ENCODE measurements around the gene PMS1. TPM values are rescaled to one million over a fixed set of nuclear protein-coding genes. Genes with fewer than 3 reads are reported as not detected.

PMS1 gene
- total and polyA plus RNA-seq, 2 experiments from 2014 or later, result 53.7 to 64.1 TPM

DNA sequence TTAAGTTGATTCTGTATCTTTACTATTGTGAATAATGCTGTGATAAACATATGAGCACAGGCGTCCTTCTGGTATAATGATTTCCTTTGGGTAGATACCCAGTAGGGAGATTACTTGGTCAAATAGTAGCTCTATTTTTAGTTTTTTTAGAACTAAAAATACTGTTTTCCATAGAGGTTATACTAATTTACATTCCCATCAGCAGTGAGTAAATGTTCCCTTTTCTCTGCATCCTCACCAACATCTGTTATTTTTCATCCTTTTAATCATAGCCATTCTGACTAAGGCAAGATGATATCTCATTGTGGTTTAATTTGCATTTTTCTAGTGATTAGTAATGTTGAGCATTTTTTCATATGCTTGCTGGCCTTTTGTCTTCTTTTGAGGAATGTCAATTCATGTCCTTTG is 35.1 kb downstream of the PMS1 start:
- no peaks in the 10 kb centered on the region for H3K27me3 Mint-ChIP-seq (ENCODE audit: insufficient read depth, low read depth, poor library complexity)
- no peak overlapping the region for H3K4me2 ChIP-seq
- H3K27me3 ChIP-seq (ENCODE audit: insufficient read depth), result no peaks in the 10 kb centered on the region
- no peaks in the 10 kb centered on the region for H3F3A ChIP-seq (replicated peaks; ENCODE audit: low read depth)
- no peaks in the 10 kb centered on the region for H3K9me3 Mint-ChIP-seq
- no peak overlapping the region for H2AFZ ChIP-seq
- no peaks in the 10 kb centered on the region for H3K9me2 ChIP-seq (ENCODE audit: insufficient read depth)
- H4K20me1 ChIP-seq (replicated peaks; ENCODE audit: insufficient read depth), result peaks cover 14% of the 10 kb centered on the region
- no peak overlapping the region for H3K27ac Mint-ChIP-seq
- no peak overlapping the region for H3K27ac ChIP-seq (ENCODE audit: low read depth)
- H3K36me3 Mint-ChIP-seq (ENCODE audit: low read depth), result peaks cover 17% of the 10 kb centered on the region
- TF ChIP-seq CREB1 (CRISPR knock-in tag; IDR thresholded peaks at IDR 0.05; ENCODE audit: low read depth) (no peak), EZH2 (IDR thresholded peaks at IDR 0.05; ENCODE audit: low read depth, unreplicated experiment) (no peak), JUNB (IDR thresholded peaks at IDR 0.05; ENCODE audit: unreplicated experiment) (no peak), EZH2phosphoT487 (IDR thresholded peaks at IDR 0.05; ENCODE audit: unreplicated experiment) (no peak), ZNF114 (CRISPR knock-in tag; IDR thresholded peaks at IDR 0.05) (no peak), NANOG (IDR thresholded peaks at IDR 0.05; ENCODE audit: borderline replicate concordance) (no peak), POLR2AphosphoS5 (IDR thresholded peaks at IDR 0.05; ENCODE audit: low read depth) (no peak), STAT1 (IDR thresholded peaks at IDR 0.05; ENCODE audit: unreplicated experiment) (no peak), ZNF331 (CRISPR knock-in tag; IDR thresholded peaks at IDR 0.05; ENCODE audit: low read depth) (no peak)
- TF ChIP-seq, protein P1, sequence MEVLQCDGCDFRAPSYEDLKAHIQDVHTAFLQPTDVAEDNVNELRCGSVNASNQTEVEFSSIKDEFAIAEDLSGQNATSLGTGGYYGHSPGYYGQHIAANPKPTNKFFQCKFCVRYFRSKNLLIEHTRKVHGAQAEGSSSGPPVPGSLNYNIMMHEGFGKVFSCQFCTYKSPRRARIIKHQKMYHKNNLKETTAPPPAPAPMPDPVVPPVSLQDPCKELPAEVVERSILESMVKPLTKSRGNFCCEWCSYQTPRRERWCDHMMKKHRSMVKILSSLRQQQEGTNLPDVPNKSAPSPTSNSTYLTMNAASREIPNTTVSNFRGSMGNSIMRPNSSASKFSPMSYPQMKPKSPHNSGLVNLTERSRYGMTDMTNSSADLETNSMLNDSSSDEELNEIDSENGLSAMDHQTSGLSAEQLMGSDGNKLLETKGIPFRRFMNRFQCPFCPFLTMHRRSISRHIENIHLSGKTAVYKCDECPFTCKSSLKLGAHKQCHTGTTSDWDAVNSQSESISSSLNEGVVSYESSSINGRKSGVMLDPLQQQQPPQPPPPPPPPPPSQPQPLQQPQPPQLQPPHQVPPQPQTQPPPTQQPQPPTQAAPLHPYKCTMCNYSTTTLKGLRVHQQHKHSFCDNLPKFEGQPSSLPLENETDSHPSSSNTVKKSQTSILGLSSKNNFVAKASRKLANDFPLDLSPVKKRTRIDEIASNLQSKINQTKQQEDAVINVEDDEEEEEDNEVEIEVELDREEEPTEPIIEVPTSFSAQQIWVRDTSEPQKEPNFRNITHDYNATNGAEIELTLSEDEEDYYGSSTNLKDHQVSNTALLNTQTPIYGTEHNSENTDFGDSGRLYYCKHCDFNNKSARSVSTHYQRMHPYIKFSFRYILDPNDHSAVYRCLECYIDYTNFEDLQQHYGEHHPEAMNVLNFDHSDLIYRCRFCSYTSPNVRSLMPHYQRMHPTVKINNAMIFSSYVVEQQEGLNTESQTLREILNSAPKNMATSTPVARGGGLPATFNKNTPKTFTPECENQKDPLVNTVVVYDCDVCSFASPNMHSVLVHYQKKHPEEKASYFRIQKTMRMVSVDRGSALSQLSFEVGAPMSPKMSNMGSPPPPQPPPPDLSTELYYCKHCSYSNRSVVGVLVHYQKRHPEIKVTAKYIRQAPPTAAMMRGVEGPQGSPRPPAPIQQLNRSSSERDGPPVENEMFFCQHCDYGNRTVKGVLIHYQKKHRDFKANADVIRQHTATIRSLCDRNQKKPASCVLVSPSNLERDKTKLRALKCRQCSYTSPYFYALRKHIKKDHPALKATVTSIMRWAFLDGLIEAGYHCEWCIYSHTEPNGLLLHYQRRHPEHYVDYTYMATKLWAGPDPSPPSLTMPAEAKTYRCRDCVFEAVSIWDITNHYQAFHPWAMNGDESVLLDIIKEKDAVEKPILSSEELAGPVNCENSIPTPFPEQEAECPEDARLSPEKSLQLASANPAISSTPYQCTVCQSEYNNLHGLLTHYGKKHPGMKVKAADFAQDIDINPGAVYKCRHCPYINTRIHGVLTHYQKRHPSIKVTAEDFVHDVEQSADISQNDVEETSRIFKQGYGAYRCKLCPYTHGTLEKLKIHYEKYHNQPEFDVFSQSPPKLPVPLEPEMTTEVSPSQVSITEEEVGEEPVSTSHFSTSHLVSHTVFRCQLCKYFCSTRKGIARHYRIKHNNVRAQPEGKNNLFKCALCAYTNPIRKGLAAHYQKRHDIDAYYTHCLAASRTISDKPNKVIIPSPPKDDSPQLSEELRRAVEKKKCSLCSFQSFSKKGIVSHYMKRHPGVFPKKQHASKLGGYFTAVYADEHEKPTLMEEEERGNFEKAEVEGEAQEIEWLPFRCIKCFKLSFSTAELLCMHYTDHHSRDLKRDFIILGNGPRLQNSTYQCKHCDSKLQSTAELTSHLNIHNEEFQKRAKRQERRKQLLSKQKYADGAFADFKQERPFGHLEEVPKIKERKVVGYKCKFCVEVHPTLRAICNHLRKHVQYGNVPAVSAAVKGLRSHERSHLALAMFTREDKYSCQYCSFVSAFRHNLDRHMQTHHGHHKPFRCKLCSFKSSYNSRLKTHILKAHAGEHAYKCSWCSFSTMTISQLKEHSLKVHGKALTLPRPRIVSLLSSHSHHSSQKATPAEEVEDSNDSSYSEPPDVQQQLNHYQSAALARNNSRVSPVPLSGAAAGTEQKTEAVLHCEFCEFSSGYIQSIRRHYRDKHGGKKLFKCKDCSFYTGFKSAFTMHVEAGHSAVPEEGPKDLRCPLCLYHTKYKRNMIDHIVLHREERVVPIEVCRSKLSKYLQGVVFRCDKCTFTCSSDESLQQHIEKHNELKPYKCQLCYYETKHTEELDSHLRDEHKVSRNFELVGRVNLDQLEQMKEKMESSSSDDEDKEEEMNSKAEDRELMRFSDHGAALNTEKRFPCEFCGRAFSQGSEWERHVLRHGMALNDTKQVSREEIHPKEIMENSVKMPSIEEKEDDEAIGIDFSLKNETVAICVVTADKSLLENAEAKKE (CRISPR knock-in tag; IDR thresholded peaks at IDR 0.05), result no peak
- TF ChIP-seq, protein P2, sequence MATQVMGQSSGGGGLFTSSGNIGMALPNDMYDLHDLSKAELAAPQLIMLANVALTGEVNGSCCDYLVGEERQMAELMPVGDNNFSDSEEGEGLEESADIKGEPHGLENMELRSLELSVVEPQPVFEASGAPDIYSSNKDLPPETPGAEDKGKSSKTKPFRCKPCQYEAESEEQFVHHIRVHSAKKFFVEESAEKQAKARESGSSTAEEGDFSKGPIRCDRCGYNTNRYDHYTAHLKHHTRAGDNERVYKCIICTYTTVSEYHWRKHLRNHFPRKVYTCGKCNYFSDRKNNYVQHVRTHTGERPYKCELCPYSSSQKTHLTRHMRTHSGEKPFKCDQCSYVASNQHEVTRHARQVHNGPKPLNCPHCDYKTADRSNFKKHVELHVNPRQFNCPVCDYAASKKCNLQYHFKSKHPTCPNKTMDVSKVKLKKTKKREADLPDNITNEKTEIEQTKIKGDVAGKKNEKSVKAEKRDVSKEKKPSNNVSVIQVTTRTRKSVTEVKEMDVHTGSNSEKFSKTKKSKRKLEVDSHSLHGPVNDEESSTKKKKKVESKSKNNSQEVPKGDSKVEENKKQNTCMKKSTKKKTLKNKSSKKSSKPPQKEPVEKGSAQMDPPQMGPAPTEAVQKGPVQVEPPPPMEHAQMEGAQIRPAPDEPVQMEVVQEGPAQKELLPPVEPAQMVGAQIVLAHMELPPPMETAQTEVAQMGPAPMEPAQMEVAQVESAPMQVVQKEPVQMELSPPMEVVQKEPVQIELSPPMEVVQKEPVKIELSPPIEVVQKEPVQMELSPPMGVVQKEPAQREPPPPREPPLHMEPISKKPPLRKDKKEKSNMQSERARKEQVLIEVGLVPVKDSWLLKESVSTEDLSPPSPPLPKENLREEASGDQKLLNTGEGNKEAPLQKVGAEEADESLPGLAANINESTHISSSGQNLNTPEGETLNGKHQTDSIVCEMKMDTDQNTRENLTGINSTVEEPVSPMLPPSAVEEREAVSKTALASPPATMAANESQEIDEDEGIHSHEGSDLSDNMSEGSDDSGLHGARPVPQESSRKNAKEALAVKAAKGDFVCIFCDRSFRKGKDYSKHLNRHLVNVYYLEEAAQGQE (IDR thresholded peaks at IDR 0.05; ENCODE audit: unreplicated experiment), result no peak
- TF ChIP-seq, protein P3, sequence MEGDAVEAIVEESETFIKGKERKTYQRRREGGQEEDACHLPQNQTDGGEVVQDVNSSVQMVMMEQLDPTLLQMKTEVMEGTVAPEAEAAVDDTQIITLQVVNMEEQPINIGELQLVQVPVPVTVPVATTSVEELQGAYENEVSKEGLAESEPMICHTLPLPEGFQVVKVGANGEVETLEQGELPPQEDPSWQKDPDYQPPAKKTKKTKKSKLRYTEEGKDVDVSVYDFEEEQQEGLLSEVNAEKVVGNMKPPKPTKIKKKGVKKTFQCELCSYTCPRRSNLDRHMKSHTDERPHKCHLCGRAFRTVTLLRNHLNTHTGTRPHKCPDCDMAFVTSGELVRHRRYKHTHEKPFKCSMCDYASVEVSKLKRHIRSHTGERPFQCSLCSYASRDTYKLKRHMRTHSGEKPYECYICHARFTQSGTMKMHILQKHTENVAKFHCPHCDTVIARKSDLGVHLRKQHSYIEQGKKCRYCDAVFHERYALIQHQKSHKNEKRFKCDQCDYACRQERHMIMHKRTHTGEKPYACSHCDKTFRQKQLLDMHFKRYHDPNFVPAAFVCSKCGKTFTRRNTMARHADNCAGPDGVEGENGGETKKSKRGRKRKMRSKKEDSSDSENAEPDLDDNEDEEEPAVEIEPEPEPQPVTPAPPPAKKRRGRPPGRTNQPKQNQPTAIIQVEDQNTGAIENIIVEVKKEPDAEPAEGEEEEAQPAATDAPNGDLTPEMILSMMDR (conservative IDR thresholded peaks at IDR 0.05; ENCODE audit: low read depth in 2 of 2), result no peak
- TF ChIP-seq, protein P4, sequence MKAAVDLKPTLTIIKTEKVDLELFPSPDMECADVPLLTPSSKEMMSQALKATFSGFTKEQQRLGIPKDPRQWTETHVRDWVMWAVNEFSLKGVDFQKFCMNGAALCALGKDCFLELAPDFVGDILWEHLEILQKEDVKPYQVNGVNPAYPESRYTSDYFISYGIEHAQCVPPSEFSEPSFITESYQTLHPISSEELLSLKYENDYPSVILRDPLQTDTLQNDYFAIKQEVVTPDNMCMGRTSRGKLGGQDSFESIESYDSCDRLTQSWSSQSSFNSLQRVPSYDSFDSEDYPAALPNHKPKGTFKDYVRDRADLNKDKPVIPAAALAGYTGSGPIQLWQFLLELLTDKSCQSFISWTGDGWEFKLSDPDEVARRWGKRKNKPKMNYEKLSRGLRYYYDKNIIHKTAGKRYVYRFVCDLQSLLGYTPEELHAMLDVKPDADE (IDR thresholded peaks at IDR 0.05), result no peak
- no peaks in the 10 kb centered on the region for H3K4me1 ChIP-seq (ENCODE audit: insufficient read depth)
- H3K36me3 ChIP-seq (ENCODE audit: insufficient read depth), result peaks cover 9% of the 10 kb centered on the region; the same call in 1 of the 2 replicates
- ATAC-seq (no peak), DNase-seq (ENCODE audit: low spot score) (no peak)
- H3K4me3 ChIP-seq, result no peak overlapping the region
- no peaks in the 10 kb centered on the region for H3K4me1 Mint-ChIP-seq
- no peak overlapping the region for H3K4me3 Mint-ChIP-seq
- 0 out of 2 replicates have a peak, but pooled peaks cover 18% of the 10 kb centered on the region for H3K79me2 ChIP-seq (replicated peaks; ENCODE audit: insufficient read depth)
